SJCRH30 (cell line): Measurements from ENCODE around the gene GRSF1. TPM values are rescaled to one million over a fixed set of nuclear protein-coding genes. Genes with fewer than 3 reads are reported as not detected.

Experiments
- total RNA-seq: library from RNA; depleted of rRNA; stranded (reverse); fragments of >200 nt; shearing (Covaris generic); gene quantifications from 2 replicates; pipeline ENCODE4 v1.2.3, GENCODE V29; 2014; rRNA removed

The GRSF1 gene
- total RNA-seq, 1 experiment from 2014 or later: 121 TPM

Other genes starting within 250 kb of the GRSF1 start
- 0.10 TPM in 1 of 2 replicates, not detected in the other for gene AMBN, start 247.6 kb downstream of the GRSF1 start, total RNA-seq
- not detected in 2 replicates for gene ENAM, start 211.1 kb downstream of the GRSF1 start, total RNA-seq
- gene JCHAIN, start 173.4 kb downstream of the GRSF1 start, total RNA-seq: not detected in 2 replicates
- gene UTP3, start 151.4 kb downstream of the GRSF1 start, total RNA-seq: 30.9 and 31.0 TPM in 2 replicates
- 64.4 and 70.3 TPM in 2 replicates for gene RUFY3, start 117.9 kb downstream of the GRSF1 start, total RNA-seq
- 17.9 and 20.4 TPM in 2 replicates for gene MOB1B, start 62.5 kb upstream of the GRSF1 start, total RNA-seq
- gene DCK, start 153.8 kb upstream of the GRSF1 start, total RNA-seq: 50.5 and 61.0 TPM in 2 replicates